Neural cell (in vitro differentiated cells): Measurements from ENCODE around the gene MED19. TPM values are rescaled to one million over a fixed set of nuclear protein-coding genes. Genes with fewer than 3 reads are reported as not detected.

Experiments
- H2AFZ ChIP-seq: fragments of 200-600, 300-800 bp; sonication (generic), shearing (Covaris generic); 2 replicates; pipeline ENCODE4 v1.6.0; 2014; ENCODE audit warnings: low read depth, mild to moderate bottlenecking, antibody characterized with exemption, low read length, moderate library complexity
- H3F3A ChIP-seq: fragments of 200-600 bp; shearing (Covaris generic); 2 replicates; pipeline ENCODE4 v1.6.1; 2016; ENCODE audit warnings: mild to moderate bottlenecking, moderate library complexity, mixed read lengths, antibody characterized with exemption, low read length; ENCODE audit not compliant: insufficient read depth, poor library complexity, severe bottlenecking
- H3K27ac ChIP-seq: fragments of 200-600, 300-800 bp; sonication (generic), shearing (Covaris generic); 2 replicates; pipeline ENCODE4 v1.5.1; 2014; ENCODE audit warnings: mild to moderate bottlenecking, low read length, moderate library complexity
- H3K27me3 ChIP-seq: fragments of 300-800, 200-600 bp; sonication (generic), shearing (Covaris generic); 2 replicates; pipeline ENCODE4 v1.6.0; 2014; ENCODE audit warnings: mild to moderate bottlenecking, low read depth, low read length, moderate library complexity; ENCODE audit not compliant: insufficient read depth
- H3K36me3 ChIP-seq: fragments of 300-800, 200-600 bp; sonication (generic), shearing (Covaris generic); 2 replicates; pipeline ENCODE4 v1.5.1; 2014; ENCODE audit warnings: mild to moderate bottlenecking, antibody characterized with exemption, low read length, moderate library complexity; ENCODE audit not compliant: insufficient read depth
- H3K4me2 ChIP-seq: fragments of 300-800, 200-600 bp; sonication (generic), shearing (Covaris generic); 2 replicates; pipeline ENCODE4 v1.6.0; 2014; ENCODE audit warnings: mild to moderate bottlenecking, low read length
- H3K4me3 ChIP-seq: fragments of 300-800, 200-600 bp; sonication (generic), shearing (Covaris generic); 2 replicates; pipeline ENCODE4 v1.5.1; 2014; ENCODE audit warnings: mild to moderate bottlenecking, low read length, moderate library complexity
- H3K79me2 ChIP-seq: fragments of 200-600 bp; shearing (Covaris generic); replicated peaks from 2 replicates; pipeline ENCODE4 v1.6.0; 2014; ENCODE audit warnings: mild to moderate bottlenecking, low read length, moderate library complexity; ENCODE audit not compliant: insufficient read depth
- H3K9ac ChIP-seq: fragments of 300-800, 200-600 bp; sonication (generic), shearing (Covaris generic); 2 replicates; pipeline ENCODE4 v1.6.1; 2016; ENCODE audit warnings: mild to moderate bottlenecking, low read length, mixed read lengths
- H3K9me2 ChIP-seq: fragments of 200-600 bp; shearing (Covaris generic); 2 replicates; pipeline ENCODE4 v1.6.1; 2016; ENCODE audit warnings: mild to moderate bottlenecking, low read length, mixed read lengths; ENCODE audit not compliant: insufficient read depth
- H3K9me3 ChIP-seq: fragments of 200-600, 300-800 bp; sonication (generic), shearing (Covaris generic); 2 replicates; pipeline ENCODE4 v1.6.1; 2016; ENCODE audit warnings: mild to moderate bottlenecking, mixed run types, low read length, moderate library complexity, mixed read lengths
- H4K20me1 ChIP-seq: fragments of 200-600 bp; shearing (Covaris generic); 2 replicates; pipeline ENCODE4 v1.6.1; 2016; ENCODE audit warnings: mild to moderate bottlenecking, mixed run types; ENCODE audit not compliant: insufficient read depth
- EP300 ChIP-seq: fragments of 450-650 bp; conservative IDR thresholded peaks from 2 replicates; pipeline ENCODE4 v1.6.1; 2014; ENCODE audit warnings: antibody characterized with exemption, mild to moderate bottlenecking, moderate library complexity; ENCODE audit not compliant: poor library complexity, severe bottlenecking
- EZH2 ChIP-seq: fragments of 200-600, 300-800 bp; shearing (Covaris generic), sonication (generic); IDR thresholded peaks from 2 replicates; pipeline ENCODE4 v1.6.1; 2014; ENCODE audit warnings: antibody characterized with exemption, low read length, borderline replicate concordance, mild to moderate bottlenecking; ENCODE audit not compliant: insufficient read depth, poor library complexity, severe bottlenecking
- MXI1 ChIP-seq: fragments of 450-650 bp; conservative IDR thresholded peaks from 2 replicates; pipeline ENCODE4 v1.6.1; 2014; ENCODE audit warnings: antibody characterized with exemption, mild to moderate bottlenecking; ENCODE audit not compliant: poor library complexity, severe bottlenecking
- POLR2AphosphoS5 ChIP-seq: IDR thresholded peaks from 2 replicates; pipeline ENCODE4 v1.6.1; 2012
- RAD21 ChIP-seq: fragments of 450-650 bp; conservative IDR thresholded peaks from 2 replicates; pipeline ENCODE4 v1.6.1; 2014; ENCODE audit warnings: antibody characterized with exemption, mild to moderate bottlenecking, moderate library complexity
- REST ChIP-seq: IDR thresholded peaks from 2 replicates; pipeline ENCODE4 v1.6.1; 2012; ENCODE audit warnings: borderline replicate concordance
- SMC3 ChIP-seq: fragments of 450-650 bp; conservative IDR thresholded peaks from 2 replicates; pipeline ENCODE4 v1.6.1; 2014; ENCODE audit warnings: antibody characterized with exemption, mild to moderate bottlenecking, moderate library complexity; ENCODE audit not compliant: poor library complexity
- TAF1 ChIP-seq: IDR thresholded peaks from 2 replicates; pipeline ENCODE4 v1.6.1; 2012; ENCODE audit warnings: low read depth
- polyA plus RNA-seq: library from polyadenylated mRNA; depleted of rRNA; stranded (reverse); fragments of >200 nt; gene quantifications from 2 replicates; pipeline ENCODE4 v1.2.3, GENCODE V29; 2014
- TF ChIP-seq, protein P1 (sequence below): fragments of 450-650 bp; IDR thresholded peaks from 2 replicates; pipeline ENCODE4 v1.5.1; 2014; ENCODE audit warnings: antibody characterized with exemption, mild to moderate bottlenecking, moderate library complexity; ENCODE audit not compliant: poor library complexity, severe bottlenecking

Gene MED19
- polyA plus RNA-seq, 1 donor from 2014 or later, result 46.4 TPM

- no peaks in the 10 kb centered on the region for H3K9me2 ChIP-seq
- no peaks in the 10 kb centered on the region for H3K9me3 ChIP-seq
- TF ChIP-seq TAF1 (no peak), POLR2AphosphoS5 (peak; percentile 86), MXI1 (peak; percentile 93), EZH2 (no peak), RAD21 (peak; percentile 32), EP300 (peak; percentile 18), SMC3 (peak; percentile 40), REST (peak; percentile 77)
- TF ChIP-seq, protein P1, sequence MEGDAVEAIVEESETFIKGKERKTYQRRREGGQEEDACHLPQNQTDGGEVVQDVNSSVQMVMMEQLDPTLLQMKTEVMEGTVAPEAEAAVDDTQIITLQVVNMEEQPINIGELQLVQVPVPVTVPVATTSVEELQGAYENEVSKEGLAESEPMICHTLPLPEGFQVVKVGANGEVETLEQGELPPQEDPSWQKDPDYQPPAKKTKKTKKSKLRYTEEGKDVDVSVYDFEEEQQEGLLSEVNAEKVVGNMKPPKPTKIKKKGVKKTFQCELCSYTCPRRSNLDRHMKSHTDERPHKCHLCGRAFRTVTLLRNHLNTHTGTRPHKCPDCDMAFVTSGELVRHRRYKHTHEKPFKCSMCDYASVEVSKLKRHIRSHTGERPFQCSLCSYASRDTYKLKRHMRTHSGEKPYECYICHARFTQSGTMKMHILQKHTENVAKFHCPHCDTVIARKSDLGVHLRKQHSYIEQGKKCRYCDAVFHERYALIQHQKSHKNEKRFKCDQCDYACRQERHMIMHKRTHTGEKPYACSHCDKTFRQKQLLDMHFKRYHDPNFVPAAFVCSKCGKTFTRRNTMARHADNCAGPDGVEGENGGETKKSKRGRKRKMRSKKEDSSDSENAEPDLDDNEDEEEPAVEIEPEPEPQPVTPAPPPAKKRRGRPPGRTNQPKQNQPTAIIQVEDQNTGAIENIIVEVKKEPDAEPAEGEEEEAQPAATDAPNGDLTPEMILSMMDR, result no peak
- peak within 1 kb of the TSS; percentile 88 for H3K9ac ChIP-seq
- H3F3A ChIP-seq, result no peaks in the 10 kb centered on the region
- peak within 1 kb of the TSS; percentile 81 for H2AFZ ChIP-seq
- peak within 1 kb of the TSS; percentile 84 for H3K4me3 ChIP-seq
- H3K27me3 ChIP-seq, result no peaks in the 10 kb centered on the region
- H4K20me1 ChIP-seq, result no peaks in the 10 kb centered on the region
- H3K4me2 ChIP-seq, result peak within 1 kb of the TSS; percentile 83
- H3K36me3 ChIP-seq, result no peaks in the 10 kb centered on the region
- peak within 1 kb of the TSS; percentile 92 for H3K27ac ChIP-seq
- peaks cover 57% of the 10 kb centered on the region for H3K79me2 ChIP-seq
Measured at GRCh38 chr11:57712256-57713150, 488 bp upstream of the MED19 start, which contains the start of gene TMX2. TSS of gene TMX2 (plus strand) at chr11:57712593. CDS start at chr11:57712619, 26 bp downstream.

DNA sequence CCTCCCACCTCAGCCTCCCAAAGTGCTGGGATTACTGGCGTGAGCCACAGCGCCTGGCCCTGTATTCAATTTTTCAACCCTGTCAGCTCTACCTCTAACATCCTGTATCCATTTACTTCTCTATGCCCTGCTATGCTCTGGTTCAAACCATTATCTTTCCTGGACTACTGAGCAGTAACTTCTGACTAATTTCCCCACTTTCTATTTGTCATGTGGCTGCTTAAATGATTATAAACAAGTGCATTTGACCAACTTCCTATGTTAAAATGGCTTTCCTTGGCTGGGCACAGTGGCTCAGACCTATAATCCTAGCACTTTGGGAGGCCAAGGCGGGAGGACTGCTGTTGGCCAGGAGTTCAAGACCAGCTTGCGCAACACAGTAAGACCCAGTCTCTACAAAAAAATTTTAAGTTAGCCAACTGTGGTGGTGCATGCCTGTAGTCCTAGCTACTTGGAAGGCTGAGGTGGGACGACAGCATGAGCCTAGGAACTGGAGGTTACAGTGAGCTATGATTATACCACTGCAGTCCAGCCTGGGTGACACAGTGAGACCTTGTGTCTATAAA is 2.1 kb downstream of the MED19 start:
- no peak overlapping the region for H3K27ac ChIP-seq
- no peaks in the 10 kb centered on the region for H3K9me3 ChIP-seq
- TF ChIP-seq REST (no peak), MXI1 (no peak), SMC3 (no peak), POLR2AphosphoS5 (no peak), EP300 (no peak), TAF1 (no peak)
- TF ChIP-seq, protein P1, result no peak
- no peak overlapping the region for H3K9ac ChIP-seq
- H2AFZ ChIP-seq, result no peak overlapping the region
- H4K20me1 ChIP-seq, result no peaks in the 10 kb centered on the region
- H3K9me2 ChIP-seq, result no peaks in the 10 kb centered on the region
- H3K4me2 ChIP-seq, result no peak overlapping the region
- no peaks in the 10 kb centered on the region for H3F3A ChIP-seq
- H3K36me3 ChIP-seq, result no peaks in the 10 kb centered on the region
- H3K4me3 ChIP-seq, result peak overlapping the region; percentile 84
- H3K27me3 ChIP-seq, result no peaks in the 10 kb centered on the region
- peaks cover 61% of the 10 kb centered on the region for H3K79me2 ChIP-seq
